Mammary epithelial cell (primary cell): ENCODE data around the gene URI1.

Experiments
- CTCF ChIP-seq, 2 donors: IDR thresholded peaks in 1 of 2; conservative IDR thresholded peaks in 1 of 2; 2 replicates each; pipeline ENCODE4 v1.5.1; 2011 to 2012; ENCODE audit warnings: inconsistent platforms in 2 of 2, low read length in 2 of 2, mild to moderate bottlenecking in 2 of 2, control low read depth in 1 of 2, low read depth in 1 of 2; ENCODE audit not compliant: insufficient read depth in 1 of 2; ENCODE audit errors: extremely low read depth in 1 of 2
- EZH2 ChIP-seq: IDR thresholded peaks from 2 replicates; pipeline ENCODE4 v1.6.1; 2012; ENCODE audit warnings: low read length, inconsistent platforms, borderline replicate concordance

- TF ChIP-seq CTCF (conservative IDR thresholded peaks at IDR 0.05 in 1 of 2, IDR thresholded peaks at IDR 0.05 in 1 of 2; ENCODE audit: extremely low read depth in 1 of 2, insufficient read depth in 1 of 2, low read depth in 1 of 2, low read length in 2 of 2) (no peak), EZH2 (no peak)
Observed at GRCh38 chr19:30017172-30017571, 75.1 kb downstream of the URI1 start.
